ENCODE results near the gene CUTC.
"Not testable (repeated sequence)": the region's sequence is repeated elsewhere in the genome, so short reads cannot be mapped to it uniquely, and the experiment has no call there.

CUTC gene

GRCh38 chr10:99720387-99720786 lies 11.6 kb upstream of the CUTC start:
- no peaks in the 10 kb centered on the region for H3K9me3 Mint-ChIP-seq
- peaks cover 0 to 3% of the 10 kb centered on the region in 2 donors for H3K4me1 Mint-ChIP-seq (ENCODE audit: low read depth in 2 of 2)
- H3K4me3 Mint-ChIP-seq = no peak overlapping the region
- ATAC-seq (replicated peaks) (no peak), DNase-seq (no peak)
- H3K36me3 Mint-ChIP-seq (ENCODE audit: insufficient read depth) = peaks cover 60% of the 10 kb centered on the region
- H3K27ac Mint-ChIP-seq = no peak overlapping the region
- no peaks in the 10 kb centered on the region for H3K27me3 Mint-ChIP-seq

- H3K27me3 Mint-ChIP-seq = no peaks in the 10 kb centered on the region
- peaks cover 18 to 28% of the 10 kb centered on the region in 2 donors for H3K4me1 Mint-ChIP-seq (ENCODE audit: low read depth in 2 of 2)
- DNase-seq (no peak), ATAC-seq (replicated peaks) (no peak)
- H3K27ac Mint-ChIP-seq = no peak overlapping the region
- H3K9me3 Mint-ChIP-seq = no peaks in the 10 kb centered on the region
- no peak overlapping the region for H3K4me3 Mint-ChIP-seq
- peaks cover 40% of the 10 kb centered on the region for H3K36me3 Mint-ChIP-seq (ENCODE audit: insufficient read depth)
Observed at GRCh38 chr10:99730026-99730425, 2.0 kb upstream of the CUTC start.

- H3K9me3 Mint-ChIP-seq = no peaks in the 10 kb centered on the region
- H3K36me3 Mint-ChIP-seq (ENCODE audit: insufficient read depth) = peaks cover 39% of the 10 kb centered on the region
- DNase-seq = no peak
- H3K27me3 Mint-ChIP-seq = no peaks in the 10 kb centered on the region
- peaks cover 18 to 39% of the 10 kb centered on the region in 2 donors for H3K4me1 Mint-ChIP-seq (ENCODE audit: low read depth in 2 of 2)
- ATAC-seq (replicated peaks) = no peak
- peak overlapping the region; percentile 99 for H3K27ac Mint-ChIP-seq
- peak overlapping the region; percentile 99 to 100 for H3K4me3 Mint-ChIP-seq
Observed at GRCh38 chr10:99731306-99732032, 565 bp upstream of the CUTC start.

GRCh38 chr10:99733366-99733765 lies 1.3 kb downstream of the CUTC start:
- no peak for ATAC-seq (replicated peaks)
- Mint-ChIP-seq H3K4me1 (ENCODE audit: low read depth in 2 of 2) (peaks cover 18 to 47% of the 10 kb centered on the region in 2 donors), H3K4me3 (peak overlapping the region; percentile 13 to 100), H3K27ac (no peak overlapping the region), H3K27me3 (no peaks in the 10 kb centered on the region), H3K9me3 (no peaks in the 10 kb centered on the region), H3K36me3 (ENCODE audit: insufficient read depth) (peaks cover 43% of the 10 kb centered on the region)
- no peak for DNase-seq

- Mint-ChIP-seq H3K36me3 (ENCODE audit: insufficient read depth) (peaks cover 42% of the 10 kb centered on the region), H3K27ac (peak overlapping the region in 1 of 2 donors; percentile 5), H3K4me1 (ENCODE audit: low read depth in 2 of 2) (peaks cover 18 to 47% of the 10 kb centered on the region in 2 donors), H3K4me3 (peak overlapping the region; percentile 13 to 100)
- H3K9me3 Mint-ChIP-seq; DNase-seq; ATAC-seq (replicated peaks); H3K27me3 Mint-ChIP-seq: not testable (repeated sequence)
Observed at GRCh38 chr10:99734111-99734510, 2.1 kb downstream of the CUTC start.

- peaks cover 76% of the 10 kb centered on the region for H3K36me3 Mint-ChIP-seq (ENCODE audit: insufficient read depth)
- ATAC-seq (replicated peaks) (no peak), DNase-seq (no peak)
- peaks cover 3 to 6% of the 10 kb centered on the region in 2 donors for H3K9me3 Mint-ChIP-seq
- H3K4me1 Mint-ChIP-seq (ENCODE audit: low read depth in 2 of 2) = peaks cover 7 to 34% of the 10 kb centered on the region in 2 donors
- H3K4me3 Mint-ChIP-seq = no peak overlapping the region
- H3K27ac Mint-ChIP-seq = no peak overlapping the region
- H3K27me3 Mint-ChIP-seq = no peaks in the 10 kb centered on the region
Observed at GRCh38 chr10:99740260-99740659, 8.2 kb downstream of the CUTC start.

GRCh38 chr10:99740933-99741559 lies 9.0 kb downstream of the CUTC start:
- DNase-seq = no peak
- no peak for ATAC-seq (replicated peaks)
- peaks cover 3 to 6% of the 10 kb centered on the region in 2 donors for H3K9me3 Mint-ChIP-seq
- no peak overlapping the region for H3K27ac Mint-ChIP-seq
- H3K27me3 Mint-ChIP-seq = no peaks in the 10 kb centered on the region
- peak overlapping the region in 1 of 2 donors; percentile 2 for H3K4me3 Mint-ChIP-seq
- H3K36me3 Mint-ChIP-seq (ENCODE audit: insufficient read depth) = peaks cover 80% of the 10 kb centered on the region
- peaks cover 7 to 30% of the 10 kb centered on the region in 2 donors for H3K4me1 Mint-ChIP-seq (ENCODE audit: low read depth in 2 of 2)

GRCh38 chr10:99742254-99742653 lies 10.2 kb downstream of the CUTC start:
- no peak overlapping the region for H3K4me3 Mint-ChIP-seq
- H3K27ac Mint-ChIP-seq = no peak overlapping the region
- no peaks in the 10 kb centered on the region for H3K27me3 Mint-ChIP-seq
- ATAC-seq (replicated peaks) = no peak
- H3K4me1 Mint-ChIP-seq (ENCODE audit: low read depth in 2 of 2) = peaks cover 7 to 21% of the 10 kb centered on the region in 2 donors
- no peak for DNase-seq
- H3K36me3 Mint-ChIP-seq (ENCODE audit: insufficient read depth) = peaks cover 76% of the 10 kb centered on the region
- peaks cover 3 to 6% of the 10 kb centered on the region in 2 donors for H3K9me3 Mint-ChIP-seq

GRCh38 chr10:99742701-99743100 lies 10.7 kb downstream of the CUTC start:
- no peak overlapping the region for H3K4me3 Mint-ChIP-seq

GRCh38 chr10:99743841-99744240 lies 11.8 kb downstream of the CUTC start:
- Mint-ChIP-seq H3K4me3 (no peak overlapping the region), H3K27me3 (no peaks in the 10 kb centered on the region), H3K27ac (no peak overlapping the region), H3K9me3 (peaks cover 3 to 6% of the 10 kb centered on the region in 2 donors), H3K36me3 (ENCODE audit: insufficient read depth) (peaks cover 81% of the 10 kb centered on the region), H3K4me1 (ENCODE audit: low read depth in 2 of 2) (peaks cover 11 to 21% of the 10 kb centered on the region in 2 donors)
- DNase-seq = no peak
- ATAC-seq (replicated peaks) = no peak

More at GRCh38 chr10:99742701-99743100, 10.7 kb downstream of the CUTC start:
- Mint-ChIP-seq H3K27me3 (no peaks in the 10 kb centered on the region), H3K36me3 (ENCODE audit: insufficient read depth) (peaks cover 77% of the 10 kb centered on the region), H3K4me1 (ENCODE audit: low read depth in 2 of 2) (peaks cover 7 to 18% of the 10 kb centered on the region in 2 donors), H3K27ac (no peak overlapping the region), H3K9me3 (peaks cover 3 to 6% of the 10 kb centered on the region in 2 donors)
- ATAC-seq (replicated peaks) (no peak), DNase-seq (no peak)

- not testable (repeated sequence) for DNase-seq; ATAC-seq (replicated peaks); H3K27ac Mint-ChIP-seq; H3K9me3 Mint-ChIP-seq; H3K27me3 Mint-ChIP-seq; H3K4me3 Mint-ChIP-seq
- Mint-ChIP-seq H3K36me3 (ENCODE audit: insufficient read depth) (peaks cover 75% of the 10 kb centered on the region), H3K4me1 (ENCODE audit: low read depth in 2 of 2) (peaks cover 7 to 25% of the 10 kb centered on the region in 2 donors)
Observed at GRCh38 chr10:99746166-99746565, 14.1 kb downstream of the CUTC start.

GRCh38 chr10:99748823-99749451 lies 16.9 kb downstream of the CUTC start:
- peaks cover 76% of the 10 kb centered on the region for H3K36me3 Mint-ChIP-seq (ENCODE audit: insufficient read depth)
- no peak overlapping the region for H3K27ac Mint-ChIP-seq
- peaks cover 3 to 11% of the 10 kb centered on the region in 2 donors for H3K4me1 Mint-ChIP-seq (ENCODE audit: low read depth in 2 of 2)
- no peak for DNase-seq
- no peaks in the 10 kb centered on the region for H3K27me3 Mint-ChIP-seq
- H3K9me3 Mint-ChIP-seq = no peaks in the 10 kb centered on the region
- no peak overlapping the region for H3K4me3 Mint-ChIP-seq
- no peak for ATAC-seq (replicated peaks)

GRCh38 chr10:99750641-99751040 lies 18.6 kb downstream of the CUTC start:
- Mint-ChIP-seq H3K4me3 (no peak overlapping the region), H3K27me3 (no peaks in the 10 kb centered on the region), H3K9me3 (no peaks in the 10 kb centered on the region), H3K36me3 (ENCODE audit: insufficient read depth) (peaks cover 73% of the 10 kb centered on the region), H3K4me1 (ENCODE audit: low read depth in 2 of 2) (peaks cover 3 to 11% of the 10 kb centered on the region in 2 donors), H3K27ac (no peak overlapping the region)
- no peak for ATAC-seq (replicated peaks)
- DNase-seq = no peak
